Measurements from ENCODE around the gene FAM24A.

The FAM24A gene

GRCh38 chr10:122911889-122912484 is 1.6 kb downstream of the FAM24A start:
- no peaks in the 10 kb centered on the region for H3K4me1 ChIP-seq
- no peak for DNase-seq

GRCh38 chr10:122915700-122916099 is 5.3 kb downstream of the FAM24A start:
- Histone ChIP-seq H3K27me3 (no peaks in the 10 kb centered on the region), H3K9me3 (no peaks in the 10 kb centered on the region), H3K4me1 (no peaks in the 10 kb centered on the region), H3K27ac (no peak overlapping the region), H3K36me3 (no peaks in the 10 kb centered on the region), H3K4me3 (no peak overlapping the region)
- DNase-seq: no peak
- TF ChIP-seq CTCF (IDR thresholded peaks at IDR 0.05): no peak
- intact Hi-C loops (cut with DNase I; ENCODE audit: low total_unique reads): no loop called here

More at GRCh38 chr10:122911889-122912484, 1.6 kb downstream of the FAM24A start:
- H3K27ac ChIP-seq: no peak overlapping the region
- intact Hi-C loops (cut with DNase I; ENCODE audit: low total_unique reads): no loop called here
- H3K27me3 ChIP-seq: no peaks in the 10 kb centered on the region
- no peak overlapping the region for H3K4me3 ChIP-seq
- no peaks in the 10 kb centered on the region for H3K36me3 ChIP-seq
- H3K9me3 ChIP-seq: no peaks in the 10 kb centered on the region
- no peak for TF ChIP-seq CTCF (IDR thresholded peaks at IDR 0.05)

- no peaks in the 10 kb centered on the region for H3K27me3 ChIP-seq
- H3K4me1 ChIP-seq: no peaks in the 10 kb centered on the region
- H3K4me3 ChIP-seq: no peak overlapping the region
- no peak for DNase-seq
- intact Hi-C loops (cut with DNase I; ENCODE audit: low total_unique reads): no loop called here
- H3K27ac ChIP-seq: no peak overlapping the region
- H3K9me3 ChIP-seq: no peaks in the 10 kb centered on the region
- TF ChIP-seq CTCF (IDR thresholded peaks at IDR 0.05): no peak
- H3K36me3 ChIP-seq: peaks cover 0 to 4% (median under 1%) of the 10 kb centered on the region in 3 donors
Observed at GRCh38 chr10:122930140-122930539, 19.7 kb downstream of the FAM24A start.

- intact Hi-C loops (cut with DNase I; ENCODE audit: low total_unique reads): no loop called here
- Histone ChIP-seq H3K4me1 (no peaks in the 10 kb centered on the region), H3K36me3 (peaks cover 0 to 12% (median 4%) of the 10 kb centered on the region in 3 donors), H3K9me3 (no peaks in the 10 kb centered on the region), H3K27me3 (no peaks in the 10 kb centered on the region), H3K4me3 (no peak overlapping the region), H3K27ac (no peak overlapping the region)
- no peak for TF ChIP-seq CTCF (IDR thresholded peaks at IDR 0.05)
- no peak for DNase-seq
Observed at GRCh38 chr10:122931088-122931906, 20.9 kb downstream of the FAM24A start.

GRCh38 chr10:122939133-122939855 is 28.9 kb downstream of the FAM24A start:
- Histone ChIP-seq H3K36me3 (peaks cover 14 to 28% (median 21%) of the 10 kb centered on the region in 3 donors), H3K9me3 (no peaks in the 10 kb centered on the region), H3K27ac (no peak overlapping the region), H3K4me3 (no peak overlapping the region), H3K27me3 (no peaks in the 10 kb centered on the region), H3K4me1 (peaks cover 0 to 4% (median 0%) of the 10 kb centered on the region in 4 donors)
- DNase-seq: no peak
- intact Hi-C loops (cut with DNase I; ENCODE audit: low total_unique reads): no loop called here
- TF ChIP-seq CTCF (IDR thresholded peaks at IDR 0.05): no peak
